ENCODE measurements around the gene LRP1B.

GRCh38 chr2:140804700-140805260 lies 1326.0 kb downstream of the LRP1B start:
- TF ChIP-seq CTCF (conservative IDR thresholded peaks at IDR 0.05; ENCODE audit: low read length) (no peak), EZH2phosphoT487 (IDR thresholded peaks at IDR 0.05; ENCODE audit: borderline replicate concordance) (no peak)
